GM19023 (cell line): ENCODE results near the gene IFIH1.

ENCODE experiments used
- ATAC-seq: cut with Tn5 transposase; IDR thresholded peaks from one replicate; pipeline ENCODE4 v1.9.1; 2021; ENCODE audit warnings: mild to moderate bottlenecking, moderate library complexity; ENCODE audit not compliant: unreplicated experiment

Gene IFIH1

DNA sequence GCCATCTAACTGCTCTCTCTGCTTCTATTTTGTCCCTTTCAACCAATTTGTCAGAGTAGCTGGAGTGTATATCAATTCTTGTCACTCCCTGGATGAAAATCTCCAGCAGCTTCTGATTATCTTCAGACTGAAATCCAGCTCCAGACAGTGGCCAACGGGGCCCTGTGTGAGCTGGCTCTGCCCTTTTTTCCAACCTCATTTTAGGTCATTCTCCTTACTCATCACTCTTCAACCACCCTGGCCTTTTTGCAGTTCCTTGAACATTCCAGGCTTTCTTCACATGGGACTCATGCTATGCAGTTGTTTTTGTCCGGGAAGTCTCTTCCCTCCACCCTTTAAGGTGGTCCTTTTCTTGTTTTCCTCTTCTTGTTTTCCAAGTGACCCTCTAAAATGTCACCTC lies 59.8 kb downstream of the IFIH1 start:
- ATAC-seq: no peak

DNA sequence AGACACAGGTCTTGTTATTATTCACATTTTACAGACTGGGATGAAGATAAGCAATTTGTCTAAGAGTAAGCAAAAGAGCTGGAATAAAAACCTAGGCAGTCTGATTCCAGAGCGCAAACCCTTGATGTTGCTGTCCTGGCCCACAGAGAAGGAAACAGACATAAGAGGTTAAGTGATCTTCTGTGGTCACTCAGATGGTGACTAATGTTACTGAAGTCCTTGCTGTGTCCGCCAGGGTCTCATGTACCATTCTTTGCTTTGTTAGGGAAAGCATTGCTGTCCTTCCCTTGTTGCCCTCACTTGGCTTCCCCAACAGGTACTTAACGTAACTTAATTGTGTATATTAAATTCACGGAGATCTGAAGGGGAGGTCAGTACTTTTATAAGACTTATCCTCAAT lies 60.3 kb downstream of the IFIH1 start:
- no peak for ATAC-seq

GRCh38 chr2:162257425-162257824 lies 61.1 kb downstream of the IFIH1 start:
- no peak for ATAC-seq

GRCh38 chr2:162256591-162256991 lies 61.9 kb downstream of the IFIH1 start:
- no peak for ATAC-seq

DNA sequence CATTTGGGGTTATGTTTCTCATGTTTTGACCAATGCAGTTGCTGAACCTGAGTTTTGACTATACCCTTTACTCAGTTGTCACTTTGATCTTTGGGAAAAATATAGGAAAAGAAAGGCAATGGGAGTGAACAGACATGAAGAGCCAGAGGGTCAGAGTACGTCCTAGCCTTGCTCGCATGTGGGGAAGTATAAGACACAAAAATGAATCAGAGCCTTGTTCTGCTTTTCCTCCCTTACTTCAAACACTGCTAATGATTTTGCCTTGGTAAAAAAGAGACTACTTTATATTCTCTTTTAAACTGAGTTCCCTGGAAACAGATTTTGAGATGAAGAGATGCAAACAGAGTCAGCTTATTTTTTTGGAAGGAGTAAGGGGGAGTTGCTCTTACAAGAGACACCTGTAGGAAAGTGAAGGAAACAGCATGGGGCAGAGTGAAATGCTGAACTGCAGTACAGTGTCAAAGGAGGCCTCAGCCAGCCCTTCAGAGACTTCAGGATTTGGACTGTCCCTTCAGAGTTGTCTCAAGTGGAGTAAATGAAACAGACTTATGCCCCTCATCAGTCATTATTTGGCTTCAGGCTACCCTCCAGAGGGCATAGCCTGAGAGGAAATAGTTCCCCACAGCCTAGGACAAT lies 64.1 kb downstream of the IFIH1 start:
- no peak for ATAC-seq

GRCh38 chr2:162253435-162253834 lies 65.0 kb downstream of the IFIH1 start:
- no peak for ATAC-seq

GRCh38 chr2:162252153-162252552 lies 66.3 kb downstream of the IFIH1 start:
- no peak for ATAC-seq

- no peak for ATAC-seq
Observed at GRCh38 chr2:162245781-162246180, 72.7 kb downstream of the IFIH1 start.

DNA sequence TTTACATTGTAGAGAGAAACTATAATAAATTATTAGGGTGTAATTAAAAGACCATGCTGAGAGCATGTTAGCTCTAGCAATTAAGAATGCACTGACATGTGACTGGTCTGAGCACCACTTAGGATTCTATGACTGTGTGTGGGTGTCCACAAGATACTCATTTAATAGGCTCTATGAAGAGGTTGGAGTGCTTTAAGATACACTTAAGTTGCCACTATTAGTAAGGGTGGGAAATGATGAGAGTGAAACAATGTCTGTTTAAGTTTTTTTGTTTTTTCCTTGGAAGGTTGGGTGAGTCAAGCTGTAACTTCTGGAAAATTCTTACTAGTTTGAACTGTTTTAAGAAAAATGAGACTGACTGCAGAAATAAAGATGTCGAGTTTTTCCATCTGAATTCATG lies 73.4 kb downstream of the IFIH1 start:
- ATAC-seq: no peak

- ATAC-seq: no peak
Observed at GRCh38 chr2:162244541-162245031, 73.9 kb downstream of the IFIH1 start.

DNA sequence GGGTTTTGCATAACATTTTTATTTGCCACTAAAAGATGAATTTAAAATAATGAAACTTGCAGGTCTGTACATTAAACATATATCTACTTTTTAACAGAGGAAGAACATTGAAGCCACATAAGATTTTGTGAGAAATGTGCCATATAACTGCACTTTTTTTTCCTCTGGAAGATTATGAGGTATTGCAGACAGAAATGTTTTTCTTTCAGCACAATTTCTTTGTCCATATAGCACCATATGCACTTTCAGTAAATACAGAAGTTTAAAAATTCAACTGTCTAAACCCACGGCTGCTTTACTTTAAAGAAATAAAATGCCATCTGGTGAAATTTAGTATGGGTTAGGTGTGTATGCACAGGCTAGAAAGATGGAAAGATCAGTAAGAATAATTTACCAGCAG lies 74.8 kb downstream of the IFIH1 start:
- no peak for ATAC-seq

- ATAC-seq: no peak
Observed at GRCh38 chr2:162243294-162243693, 75.2 kb downstream of the IFIH1 start, which contains the start of gene FAP. Gene FAP, minus strand, starts transcription at chr2:162243445. Its CDS starts 118 bp downstream, at chr2:162243327.

DNA sequence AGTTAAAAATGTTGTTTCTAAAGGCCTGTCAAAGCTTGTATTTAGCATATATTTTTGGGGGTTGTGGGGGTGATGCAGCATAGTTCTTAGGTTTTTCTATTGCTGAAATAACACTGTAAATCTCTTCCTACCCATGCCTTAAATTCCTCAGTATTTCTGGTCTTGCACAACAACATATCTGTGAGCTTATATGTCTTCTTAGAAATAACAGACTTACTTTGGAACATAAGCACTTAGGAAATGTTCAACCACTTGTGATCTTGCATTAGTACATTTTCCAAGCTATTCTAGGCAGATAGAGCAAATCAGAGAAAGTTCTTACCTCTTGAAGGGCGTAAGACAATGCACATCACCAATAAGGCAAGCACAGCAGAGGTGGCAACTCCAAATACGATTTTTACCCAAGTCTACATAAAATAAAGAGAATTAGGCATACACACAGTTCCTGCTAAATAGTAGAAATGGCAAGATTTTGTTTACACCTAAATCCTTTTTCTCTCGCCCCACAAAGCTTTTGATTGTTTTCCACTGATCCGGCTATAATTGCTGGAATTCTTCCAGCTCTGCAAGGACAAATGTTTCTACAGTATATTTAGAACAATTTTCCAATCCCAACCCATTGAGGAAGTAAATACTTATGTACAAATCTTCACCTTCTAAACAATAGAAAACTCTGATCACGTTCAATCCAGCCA lies 75.8 kb downstream of the IFIH1 start:
- no peak for ATAC-seq

DNA sequence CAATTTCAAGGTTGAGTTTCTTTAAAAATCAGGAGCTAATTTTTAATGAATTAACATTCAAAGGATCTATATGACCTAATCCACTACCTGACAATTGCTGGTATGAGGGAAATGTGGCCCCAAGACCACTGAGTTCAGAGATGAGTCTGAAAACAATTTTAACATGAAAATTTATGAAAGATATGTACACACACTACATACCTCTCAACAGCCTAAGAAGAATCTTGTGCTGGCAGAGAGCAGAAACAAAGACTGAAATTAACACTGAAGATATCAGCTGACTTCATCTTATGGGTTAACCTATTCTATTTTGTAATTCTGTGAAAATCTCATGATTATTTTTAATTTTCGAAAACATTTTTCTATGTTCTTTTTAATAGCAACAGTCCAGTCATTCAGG lies 76.9 kb downstream of the IFIH1 start:
- ATAC-seq: no peak

GRCh38 chr2:162234620-162235462 lies 83.6 kb downstream of the IFIH1 start:
- no peak for ATAC-seq

GRCh38 chr2:162233197-162233596 lies 85.3 kb downstream of the IFIH1 start:
- no peak for ATAC-seq

GRCh38 chr2:162232671-162233070 lies 85.8 kb downstream of the IFIH1 start:
- ATAC-seq: no peak

DNA sequence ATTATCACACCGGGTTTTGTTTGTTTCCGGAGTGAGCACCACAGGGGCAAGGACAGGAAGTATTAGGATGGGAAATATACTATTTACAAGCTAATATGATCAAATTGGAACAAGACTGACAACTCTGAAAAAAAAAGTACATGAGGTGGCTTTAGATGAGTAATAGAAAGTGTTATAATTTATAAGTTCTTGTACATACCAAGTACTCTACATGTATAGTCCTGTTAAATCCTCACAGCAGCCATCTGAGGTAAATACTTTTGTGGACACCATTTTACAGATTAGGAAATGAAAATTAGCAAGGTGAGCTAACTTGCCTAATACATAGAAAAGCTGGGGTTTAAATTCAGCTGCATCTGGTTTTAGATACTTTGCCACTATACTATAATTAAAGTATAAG lies 86.5 kb downstream of the IFIH1 start:
- no peak for ATAC-seq

DNA sequence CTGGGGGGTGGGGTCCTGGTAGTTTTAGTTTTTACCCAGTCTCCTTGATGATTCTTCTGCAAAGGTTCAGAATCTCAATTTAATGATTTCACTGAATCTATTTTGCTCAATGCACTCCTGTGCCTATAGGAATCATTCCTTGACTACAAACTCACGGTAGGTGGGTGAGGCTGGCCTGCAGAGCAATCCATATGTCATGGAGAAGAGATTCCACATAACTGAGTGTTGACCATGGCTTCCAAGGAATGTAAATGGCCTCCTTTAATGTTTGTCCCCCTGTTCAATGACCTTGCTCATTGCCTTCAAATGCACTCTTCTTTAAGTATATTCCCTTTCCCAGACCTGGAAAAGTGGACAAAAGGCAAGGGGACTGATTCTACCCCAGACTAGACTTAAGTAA lies 87.7 kb downstream of the IFIH1 start:
- ATAC-seq: no peak

- ATAC-seq: no peak
Observed at GRCh38 chr2:162226836-162227235, 91.6 kb downstream of the IFIH1 start.

- ATAC-seq: peak; percentile 96
Observed at GRCh38 chr2:162221064-162221463, 97.4 kb downstream of the IFIH1 start.

DNA sequence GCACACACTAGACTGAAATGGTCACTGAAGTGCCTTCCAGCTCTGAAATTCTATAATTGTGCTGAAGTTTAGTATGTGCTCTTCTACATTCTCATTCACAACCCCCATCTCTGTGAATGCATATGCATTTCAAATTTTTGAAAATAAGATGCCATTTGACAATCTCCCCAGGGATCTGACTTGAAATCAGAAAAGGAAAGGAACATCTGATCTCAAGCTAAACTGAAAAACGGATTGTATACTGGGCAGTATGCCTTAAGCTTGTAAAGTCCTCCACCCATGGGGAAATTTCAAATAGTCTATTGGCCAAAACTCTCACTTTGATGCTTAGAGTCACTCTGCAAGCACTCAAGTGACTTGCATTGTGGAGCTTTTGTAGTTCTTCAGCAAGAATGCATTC lies 98.1 kb downstream of the IFIH1 start:
- no peak for ATAC-seq
